ENCODE data around the gene ZHX3. TPM values are rescaled to one million over a fixed set of nuclear protein-coding genes. Genes with fewer than 3 reads are reported as not detected.

Gene ZHX3
- polyA plus RNA-seq, 3 donors = 0.58 to 3.2 (median 1.1) TPM

DNA sequence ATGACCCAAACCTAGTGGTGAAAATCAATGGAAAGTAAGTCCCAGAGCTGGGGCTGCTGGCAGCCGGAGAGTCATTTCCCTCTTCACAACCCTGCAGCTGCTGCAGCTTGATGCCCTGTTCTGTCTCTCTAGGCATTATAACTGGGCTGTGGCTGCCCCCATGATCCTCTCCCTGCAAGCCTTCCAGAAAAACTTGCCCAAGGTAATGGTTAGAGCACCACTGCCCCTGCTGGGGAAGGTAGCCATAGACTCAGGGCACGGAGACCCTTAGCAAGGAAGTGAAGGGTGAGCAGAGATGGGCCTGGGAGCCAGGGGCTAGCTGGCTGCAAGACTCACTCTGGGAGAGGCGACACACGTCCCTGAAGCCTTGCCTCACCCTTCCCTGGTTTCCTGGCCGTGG lies 35.1 kb upstream of the ZHX3 start:
- TF ChIP-seq, protein P1, sequence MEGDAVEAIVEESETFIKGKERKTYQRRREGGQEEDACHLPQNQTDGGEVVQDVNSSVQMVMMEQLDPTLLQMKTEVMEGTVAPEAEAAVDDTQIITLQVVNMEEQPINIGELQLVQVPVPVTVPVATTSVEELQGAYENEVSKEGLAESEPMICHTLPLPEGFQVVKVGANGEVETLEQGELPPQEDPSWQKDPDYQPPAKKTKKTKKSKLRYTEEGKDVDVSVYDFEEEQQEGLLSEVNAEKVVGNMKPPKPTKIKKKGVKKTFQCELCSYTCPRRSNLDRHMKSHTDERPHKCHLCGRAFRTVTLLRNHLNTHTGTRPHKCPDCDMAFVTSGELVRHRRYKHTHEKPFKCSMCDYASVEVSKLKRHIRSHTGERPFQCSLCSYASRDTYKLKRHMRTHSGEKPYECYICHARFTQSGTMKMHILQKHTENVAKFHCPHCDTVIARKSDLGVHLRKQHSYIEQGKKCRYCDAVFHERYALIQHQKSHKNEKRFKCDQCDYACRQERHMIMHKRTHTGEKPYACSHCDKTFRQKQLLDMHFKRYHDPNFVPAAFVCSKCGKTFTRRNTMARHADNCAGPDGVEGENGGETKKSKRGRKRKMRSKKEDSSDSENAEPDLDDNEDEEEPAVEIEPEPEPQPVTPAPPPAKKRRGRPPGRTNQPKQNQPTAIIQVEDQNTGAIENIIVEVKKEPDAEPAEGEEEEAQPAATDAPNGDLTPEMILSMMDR (IDR thresholded peaks at IDR 0.05) = no peak
- Mint-ChIP-seq H3K4me1 (peaks cover 6% of the 10 kb centered on the region), H3K9me3 (peaks cover 0 to 4% (median 0%) of the 10 kb centered on the region in 7 donors), H3K27me3 (ENCODE audit: low read depth in 3 of 3) (peaks cover 9 to 27% (median 24%) of the 10 kb centered on the region in 3 donors), H3K27ac (no peak overlapping the region), H3K4me3 (no peak overlapping the region), H3K36me3 (no peaks in the 10 kb centered on the region)
- 72% methylated on average over 4 of the region's 5 CpGs for WGBS (ENCODE audit: insufficient coverage)
- Histone ChIP-seq H3K9ac (ENCODE audit: insufficient read depth, low read length, poor library complexity, severe bottlenecking) (no peak overlapping the region), H3K36me3 (replicated peaks in 1 of 2; ENCODE audit: control insufficient read depth in 1 of 2, insufficient read depth in 2 of 2, low read length in 2 of 2) (no peaks in the 10 kb centered on the region), H3K9me3 (replicated peaks in 1 of 2; ENCODE audit: control insufficient read depth in 1 of 2, insufficient read depth in 1 of 2, low read length in 2 of 2) (no peaks in the 10 kb centered on the region), H3K27me3 (ENCODE audit: control insufficient read depth in 2 of 2, insufficient read depth in 2 of 2, low read length in 2 of 2) (no peaks in the 10 kb centered on the region), H3K4me2 (replicated peaks; ENCODE audit: extremely low read depth, low read length, poor library complexity, severe bottlenecking) (no peak overlapping the region), H3K27ac (ENCODE audit: low read depth in 1 of 2, low read length in 2 of 2) (no peak overlapping the region), H2AFZ (ENCODE audit: insufficient read depth, low read depth, low read length, poor library complexity, severe bottlenecking) (no peak overlapping the region), H3K79me2 (ENCODE audit: insufficient read depth, low read length) (no peaks in the 10 kb centered on the region), H4K20me1 (ENCODE audit: insufficient read depth, low read length) (no peaks in the 10 kb centered on the region), H3K4me1 (ENCODE audit: control insufficient read depth in 1 of 2, insufficient read depth in 2 of 2, low read length in 2 of 2) (no peaks in the 10 kb centered on the region), H3K4me3 (replicated peaks in 1 of 3; ENCODE audit: low read depth in 2 of 3, low read length in 3 of 3) (no peak overlapping the region)
- intact Hi-C loops (cut with micrococcal nuclease) = no loop called here
- DNase-seq = no peak

DNA sequence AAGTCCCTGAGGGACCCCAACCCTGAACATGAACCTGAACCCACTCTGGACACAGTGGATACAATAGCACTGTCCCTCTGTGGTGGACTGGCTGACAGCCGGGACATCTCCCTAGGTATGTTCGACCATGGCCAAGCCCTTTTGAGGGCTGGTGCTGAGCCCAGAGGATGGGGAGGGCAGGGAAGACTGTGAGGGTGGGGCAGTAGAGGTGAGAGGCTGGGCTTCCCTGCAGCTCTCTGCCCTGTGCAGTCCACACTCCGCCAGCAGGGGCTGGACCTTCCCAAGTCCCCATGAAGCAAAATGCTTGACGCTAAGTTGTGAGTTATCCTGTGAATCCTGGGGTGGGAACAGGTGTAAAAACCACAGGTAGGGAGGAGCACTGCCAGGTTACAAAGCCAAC lies 34.6 kb upstream of the ZHX3 start:
- Mint-ChIP-seq H3K4me1 (peaks cover 6% of the 10 kb centered on the region), H3K36me3 (no peaks in the 10 kb centered on the region), H3K4me3 (no peak overlapping the region), H3K9me3 (peaks cover 0 to 4% (median 0%) of the 10 kb centered on the region in 7 donors), H3K27ac (no peak overlapping the region), H3K27me3 (ENCODE audit: low read depth in 3 of 3) (peaks cover 9 to 27% (median 26%) of the 10 kb centered on the region in 3 donors)
- Histone ChIP-seq H3K9ac (ENCODE audit: insufficient read depth, low read length, poor library complexity, severe bottlenecking) (no peak overlapping the region), H3K4me2 (replicated peaks; ENCODE audit: extremely low read depth, low read length, poor library complexity, severe bottlenecking) (no peak overlapping the region), H3K4me3 (replicated peaks in 1 of 3; ENCODE audit: low read depth in 2 of 3, low read length in 3 of 3) (no peak overlapping the region), H3K9me3 (replicated peaks in 1 of 2; ENCODE audit: control insufficient read depth in 1 of 2, insufficient read depth in 1 of 2, low read length in 2 of 2) (no peaks in the 10 kb centered on the region), H3K36me3 (replicated peaks in 1 of 2; ENCODE audit: control insufficient read depth in 1 of 2, insufficient read depth in 2 of 2, low read length in 2 of 2) (no peaks in the 10 kb centered on the region), H4K20me1 (ENCODE audit: insufficient read depth, low read length) (no peaks in the 10 kb centered on the region), H3K27me3 (ENCODE audit: control insufficient read depth in 2 of 2, insufficient read depth in 2 of 2, low read length in 2 of 2) (no peaks in the 10 kb centered on the region), H2AFZ (ENCODE audit: insufficient read depth, low read depth, low read length, poor library complexity, severe bottlenecking) (no peak overlapping the region), H3K79me2 (ENCODE audit: insufficient read depth, low read length) (no peaks in the 10 kb centered on the region), H3K27ac (ENCODE audit: low read depth in 1 of 2, low read length in 2 of 2) (no peak overlapping the region), H3K4me1 (ENCODE audit: control insufficient read depth in 1 of 2, insufficient read depth in 2 of 2, low read length in 2 of 2) (no peaks in the 10 kb centered on the region)
- 82% methylated on average over 3 of the region's 4 CpGs for WGBS (ENCODE audit: insufficient coverage)
- TF ChIP-seq, protein P1 (IDR thresholded peaks at IDR 0.05) = no peak
- DNase-seq = no peak
- intact Hi-C loops (cut with micrococcal nuclease) = no loop called here

Data from CD14-positive monocyte (primary cell).